GM21786 (cell line): Measurements from ENCODE around the gene RICTOR.

Experiments used
- ATAC-seq: cut with Tn5 transposase; IDR thresholded peaks from one replicate; pipeline ENCODE4 v1.9.1; 2021; ENCODE audit not compliant: unreplicated experiment

RICTOR gene

DNA sequence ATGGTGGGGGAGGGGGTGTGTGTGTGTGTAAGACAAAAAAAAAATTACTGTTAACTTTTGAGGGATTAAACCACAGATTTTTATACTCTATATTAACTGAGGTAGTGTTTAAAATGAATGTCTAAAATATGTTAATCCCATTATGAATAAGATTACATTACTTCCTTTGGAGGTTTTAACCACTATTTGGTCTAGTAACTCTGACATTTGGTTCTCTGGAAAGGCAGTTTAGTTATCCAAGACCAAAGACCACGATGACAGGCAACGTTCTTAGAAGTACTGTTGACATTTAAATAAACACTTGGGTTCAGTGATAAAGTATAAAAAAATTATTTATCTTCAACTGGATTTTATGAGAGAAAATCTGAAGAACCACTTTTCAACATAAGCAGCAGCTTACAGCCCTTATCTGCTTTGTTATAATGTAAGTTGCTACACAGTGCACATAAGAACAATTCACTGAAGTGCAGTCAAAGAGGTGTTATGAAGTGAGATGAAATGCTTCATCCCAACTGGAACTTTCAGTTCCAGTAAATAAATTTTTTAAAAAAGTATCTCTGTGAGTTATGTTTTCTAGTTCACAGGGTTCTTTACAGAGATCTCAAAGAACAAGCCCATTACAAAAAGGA is 133.9 kb downstream of the RICTOR start:
- ATAC-seq: no peak

DNA sequence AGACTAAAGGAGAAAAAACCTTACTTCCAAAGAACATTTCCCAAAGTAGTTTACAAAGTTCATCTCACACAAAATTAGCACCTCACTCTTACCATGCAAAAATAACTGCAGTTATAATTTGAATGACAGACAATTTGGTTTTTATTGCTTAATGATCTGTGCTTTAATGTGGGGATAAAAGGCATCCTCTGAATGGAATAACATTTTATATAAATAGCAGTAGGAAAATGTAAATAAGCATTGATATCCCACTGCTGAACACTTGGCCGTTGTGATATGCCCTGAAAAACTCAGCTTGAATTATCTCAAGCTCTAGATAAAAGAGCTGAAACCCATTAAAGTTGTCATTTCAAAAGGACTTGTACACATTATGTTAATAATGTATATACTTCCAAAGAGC is 135.2 kb downstream of the RICTOR start:
- no peak for ATAC-seq

DNA sequence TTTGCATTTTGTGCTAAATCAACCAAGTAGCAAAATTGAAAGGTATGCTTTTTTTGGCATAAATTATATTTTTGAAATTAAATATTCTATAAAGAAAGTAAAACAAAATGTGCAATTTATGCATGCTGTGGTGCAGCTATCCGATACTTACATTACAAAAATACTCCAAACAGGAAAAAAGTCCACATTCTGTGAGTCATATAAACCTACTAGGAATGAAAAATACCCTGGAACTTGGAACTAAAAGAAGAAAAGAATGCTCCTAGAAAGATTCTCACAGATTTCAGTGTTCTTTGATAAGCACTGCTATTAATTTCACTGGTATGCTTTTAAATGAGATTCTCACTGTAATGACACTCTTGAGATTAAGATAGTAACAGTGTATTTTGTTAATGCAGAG is 135.8 kb downstream of the RICTOR start:
- no peak for ATAC-seq

- no peak for ATAC-seq
Measured at GRCh38 chr5:38936269-38936668, 137.9 kb downstream of the RICTOR start.

DNA sequence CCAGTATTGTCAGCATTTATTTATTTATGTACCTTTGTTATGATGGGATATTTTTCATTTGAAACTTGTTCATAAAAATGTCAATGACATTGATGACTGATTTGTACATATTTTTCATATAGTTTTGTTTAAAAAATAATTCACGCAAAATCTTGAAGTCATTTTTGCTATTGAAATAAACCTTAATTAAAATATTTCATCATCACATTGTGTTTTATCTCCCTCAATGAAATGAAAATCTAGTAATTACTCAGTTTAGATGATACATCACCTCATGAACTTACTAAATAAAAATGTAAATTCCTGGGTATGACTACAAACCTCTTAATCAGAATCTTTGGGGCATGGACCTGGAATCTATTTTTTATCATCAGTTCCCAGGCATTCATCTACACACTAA is 138.8 kb downstream of the RICTOR start:
- no peak for ATAC-seq

GRCh38 chr5:38932854-38933408 is 141.3 kb downstream of the RICTOR start:
- no peak for ATAC-seq

DNA sequence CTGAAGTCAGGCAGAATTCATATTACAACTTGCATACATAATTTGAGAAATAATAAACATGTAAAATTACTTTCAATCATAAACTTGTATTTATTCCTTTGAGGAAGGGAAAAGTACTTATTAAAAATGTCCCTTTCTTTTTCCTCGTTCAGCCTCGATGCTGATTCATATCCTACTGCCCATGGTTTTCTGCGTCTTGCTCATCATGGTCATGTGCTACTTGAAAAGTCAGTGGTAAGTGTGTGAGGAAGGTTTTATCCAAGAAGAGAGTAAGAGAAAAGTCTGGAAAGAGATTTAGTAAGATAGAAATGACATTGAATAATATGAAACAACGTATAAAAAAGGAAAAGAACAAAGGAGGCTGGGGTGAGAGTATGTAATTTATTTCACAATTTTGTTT is 142.5 kb downstream of the RICTOR start:
- ATAC-seq: no peak

DNA sequence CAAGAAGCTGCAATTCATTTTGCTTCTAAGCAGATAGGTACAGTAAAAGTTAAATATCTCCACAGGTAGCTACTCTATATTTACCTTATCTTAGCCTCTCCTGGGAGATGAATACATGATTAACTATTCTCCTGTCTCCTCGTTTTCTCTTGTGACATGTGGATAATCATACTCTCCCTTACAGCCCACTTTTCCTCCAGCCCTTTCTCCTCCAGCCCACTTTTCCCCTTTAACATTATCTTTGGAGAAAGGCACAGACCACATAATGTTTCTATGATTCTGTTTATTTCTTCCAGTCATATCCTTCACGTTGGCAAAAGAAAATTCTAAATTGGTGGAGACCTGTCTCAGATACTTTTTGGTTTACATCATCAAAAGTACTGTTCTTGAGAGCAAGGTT is 144.4 kb downstream of the RICTOR start:
- no peak for ATAC-seq

- no peak for ATAC-seq
Measured at GRCh38 chr5:38927470-38927869, 146.7 kb downstream of the RICTOR start.

DNA sequence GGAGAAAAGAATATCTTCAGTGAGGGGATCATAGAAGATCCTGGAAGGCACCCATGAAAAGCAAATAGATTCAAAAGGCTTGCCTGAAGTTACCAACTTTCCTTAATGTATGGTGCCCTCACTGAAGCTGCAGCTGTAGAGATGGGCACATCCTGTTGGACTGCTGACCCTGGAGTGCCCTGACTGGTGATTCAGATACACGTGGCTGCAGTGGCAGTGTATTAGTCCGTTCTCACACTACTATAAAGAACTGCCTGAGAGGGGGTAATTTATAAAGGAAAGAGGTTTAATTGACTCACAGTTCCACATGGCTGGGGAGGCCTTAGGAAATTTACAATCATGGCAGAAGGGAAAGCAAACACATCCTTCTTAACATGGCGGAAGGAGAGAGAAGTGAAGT is 148.1 kb downstream of the RICTOR start:
- no peak for ATAC-seq

DNA sequence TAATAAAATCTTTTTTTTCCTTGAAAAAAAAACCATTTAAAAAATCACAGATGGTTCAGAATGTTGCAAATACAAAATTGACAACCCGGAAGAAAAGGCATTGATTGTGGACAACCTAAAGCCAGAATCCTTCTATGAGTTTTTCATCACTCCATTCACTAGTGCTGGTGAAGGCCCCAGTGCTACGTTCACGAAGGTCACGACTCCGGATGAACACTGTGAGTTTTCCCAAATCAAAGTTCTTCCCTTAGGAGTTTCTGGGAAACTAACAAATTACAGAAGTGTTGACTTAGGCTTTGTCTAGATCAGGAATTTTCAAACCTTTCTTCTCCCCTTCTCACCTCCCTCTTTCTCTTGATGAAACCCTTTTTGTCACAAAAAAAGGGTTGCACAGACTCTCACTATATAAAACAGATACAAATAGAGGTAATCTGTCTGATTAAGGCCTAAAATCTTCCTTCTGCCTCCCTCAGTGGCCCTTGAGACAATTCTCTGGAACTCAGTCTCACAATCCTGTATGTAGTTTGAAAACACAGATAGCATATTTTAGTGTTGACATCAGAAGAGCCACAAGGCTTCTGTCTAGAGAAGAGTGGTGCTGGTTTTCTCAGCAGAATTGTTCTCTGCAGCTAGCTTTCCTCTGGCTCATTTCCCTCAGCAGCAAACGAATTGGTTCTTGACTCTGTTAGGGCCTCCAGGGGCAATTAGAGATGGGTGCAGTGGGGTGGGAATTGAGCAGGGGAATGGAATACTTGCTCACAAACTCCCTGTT is 148.9 kb downstream of the RICTOR start:
- no peak for ATAC-seq

- ATAC-seq: no peak
Measured at GRCh38 chr5:38923661-38924451, 150.3 kb downstream of the RICTOR start.

GRCh38 chr5:38922199-38922598 is 152.0 kb downstream of the RICTOR start:
- ATAC-seq: peak; percentile 75

- no peak for ATAC-seq
Measured at GRCh38 chr5:38921174-38921573, 153.0 kb downstream of the RICTOR start.

- ATAC-seq: no peak
Measured at GRCh38 chr5:38916802-38917201, 157.4 kb downstream of the RICTOR start.

GRCh38 chr5:38913714-38914113 is 160.5 kb downstream of the RICTOR start:
- ATAC-seq: no peak

- no peak for ATAC-seq
Measured at GRCh38 chr5:38911933-38912332, 162.3 kb downstream of the RICTOR start.

- ATAC-seq: no peak
Measured at GRCh38 chr5:38906503-38906902, 167.7 kb downstream of the RICTOR start.

GRCh38 chr5:38905516-38905915 is 168.7 kb downstream of the RICTOR start:
- ATAC-seq: no peak

GRCh38 chr5:38899936-38900335 is 174.3 kb downstream of the RICTOR start:
- no peak for ATAC-seq

GRCh38 chr5:38896760-38897159 is 177.4 kb downstream of the RICTOR start:
- ATAC-seq: no peak

GRCh38 chr5:38892363-38892762 is 181.8 kb downstream of the RICTOR start:
- no peak for ATAC-seq
